Ishikawa (cell line): ENCODE data around the gene CFAP161.

Source experiments
- TCF12 ChIP-seq: IDR thresholded peaks from 2 replicates; pipeline ENCODE4 v1.6.1; 2012; ENCODE audit warnings: low read depth
- TEAD4 ChIP-seq: IDR thresholded peaks from 2 replicates; pipeline ENCODE4 v1.6.1; 2012

DNA sequence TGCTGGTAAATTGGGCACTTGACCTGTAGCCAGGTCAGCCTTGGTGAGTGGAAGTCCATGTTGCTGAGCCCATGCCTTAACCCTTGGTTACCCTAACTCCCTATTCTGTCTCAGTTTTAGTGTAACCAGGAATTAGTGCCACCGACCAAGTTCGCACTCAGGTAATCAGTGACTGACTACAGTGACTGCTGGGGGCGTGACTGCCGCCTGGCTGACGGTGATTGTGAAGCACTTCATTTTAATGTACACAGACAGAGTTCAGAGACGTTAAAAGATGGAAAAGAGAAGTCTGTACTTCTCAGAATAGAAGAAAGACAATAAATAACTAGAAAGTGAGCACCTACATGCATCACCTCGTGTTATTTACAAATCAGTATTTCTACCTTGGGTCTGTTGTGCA, 17.3 kb downstream of the CFAP161 start:
- TF ChIP-seq TCF12: no peak
- no peak for TF ChIP-seq TEAD4
